ENCODE data around the gene LGALS9C.
"Not testable (repeated sequence)": the region's sequence is repeated elsewhere in the genome, so short reads cannot be mapped to it uniquely, and the experiment has no call there.

LGALS9C gene

GRCh38 chr17:18468472-18469171 lies 8.0 kb upstream of the LGALS9C start:
- not testable (repeated sequence) for H3K27me3 Mint-ChIP-seq (ENCODE audit: low read depth); H3K27ac Mint-ChIP-seq; H3K4me1 Mint-ChIP-seq (ENCODE audit: low read depth); H3K4me3 Mint-ChIP-seq; H3K9me3 Mint-ChIP-seq; DNase-seq (ENCODE audit: low spot score); H3K36me3 Mint-ChIP-seq (ENCODE audit: low read depth)

- not testable (repeated sequence) for H3K4me1 Mint-ChIP-seq (ENCODE audit: low read depth); H3K36me3 Mint-ChIP-seq (ENCODE audit: low read depth); H3K4me3 Mint-ChIP-seq; H3K9me3 Mint-ChIP-seq; H3K27me3 Mint-ChIP-seq (ENCODE audit: low read depth); DNase-seq (ENCODE audit: low spot score); H3K27ac Mint-ChIP-seq
Measured at GRCh38 chr17:18469837-18470236, 6.8 kb upstream of the LGALS9C start.

- DNase-seq (ENCODE audit: low spot score); H3K4me1 Mint-ChIP-seq (ENCODE audit: low read depth); H3K36me3 Mint-ChIP-seq (ENCODE audit: low read depth); H3K27ac Mint-ChIP-seq; H3K27me3 Mint-ChIP-seq (ENCODE audit: low read depth); H3K4me3 Mint-ChIP-seq; H3K9me3 Mint-ChIP-seq: not testable (repeated sequence)
Measured at GRCh38 chr17:18470345-18470930, 6.2 kb upstream of the LGALS9C start.

GRCh38 chr17:18473967-18474366 lies 2.6 kb upstream of the LGALS9C start:
- not testable (repeated sequence) for H3K27ac Mint-ChIP-seq; H3K9me3 Mint-ChIP-seq; DNase-seq (ENCODE audit: low spot score); H3K27me3 Mint-ChIP-seq (ENCODE audit: low read depth); H3K4me1 Mint-ChIP-seq (ENCODE audit: low read depth); H3K4me3 Mint-ChIP-seq; H3K36me3 Mint-ChIP-seq (ENCODE audit: low read depth)

- not testable (repeated sequence) for H3K27me3 Mint-ChIP-seq (ENCODE audit: low read depth); H3K4me3 Mint-ChIP-seq; H3K27ac Mint-ChIP-seq
Measured at GRCh38 chr17:18474754-18475153, 1.8 kb upstream of the LGALS9C start.

GRCh38 chr17:18477367-18477766 lies 778 bp downstream of the LGALS9C start:
- H3K27ac Mint-ChIP-seq; H3K9me3 Mint-ChIP-seq; H3K27me3 Mint-ChIP-seq (ENCODE audit: low read depth); H3K36me3 Mint-ChIP-seq (ENCODE audit: low read depth); H3K4me1 Mint-ChIP-seq (ENCODE audit: low read depth); H3K4me3 Mint-ChIP-seq; DNase-seq (ENCODE audit: low spot score): not testable (repeated sequence)

More at GRCh38 chr17:18474754-18475153, 1.8 kb upstream of the LGALS9C start:
- not testable (repeated sequence) for H3K4me1 Mint-ChIP-seq (ENCODE audit: low read depth); H3K9me3 Mint-ChIP-seq; H3K36me3 Mint-ChIP-seq (ENCODE audit: low read depth); DNase-seq (ENCODE audit: low spot score)

GRCh38 chr17:18478362-18478761 lies 1.8 kb downstream of the LGALS9C start:
- not testable (repeated sequence) for H3K4me3 Mint-ChIP-seq; H3K4me1 Mint-ChIP-seq (ENCODE audit: low read depth); H3K36me3 Mint-ChIP-seq (ENCODE audit: low read depth); DNase-seq (ENCODE audit: low spot score); H3K27me3 Mint-ChIP-seq (ENCODE audit: low read depth); H3K27ac Mint-ChIP-seq; H3K9me3 Mint-ChIP-seq

- not testable (repeated sequence) for H3K27ac Mint-ChIP-seq; H3K36me3 Mint-ChIP-seq (ENCODE audit: low read depth); H3K9me3 Mint-ChIP-seq; DNase-seq (ENCODE audit: low spot score); H3K27me3 Mint-ChIP-seq (ENCODE audit: low read depth); H3K4me1 Mint-ChIP-seq (ENCODE audit: low read depth); H3K4me3 Mint-ChIP-seq
Measured at GRCh38 chr17:18478977-18479595, 2.5 kb downstream of the LGALS9C start.

GRCh38 chr17:18481775-18482174 lies 5.2 kb downstream of the LGALS9C start:
- not testable (repeated sequence) for H3K4me3 Mint-ChIP-seq; H3K27ac Mint-ChIP-seq; H3K4me1 Mint-ChIP-seq (ENCODE audit: low read depth); DNase-seq (ENCODE audit: low spot score); H3K27me3 Mint-ChIP-seq (ENCODE audit: low read depth); H3K36me3 Mint-ChIP-seq (ENCODE audit: low read depth); H3K9me3 Mint-ChIP-seq

GRCh38 chr17:18485936-18486464 lies 9.4 kb downstream of the LGALS9C start:
- not testable (repeated sequence) for H3K27me3 Mint-ChIP-seq (ENCODE audit: low read depth); H3K9me3 Mint-ChIP-seq; H3K4me3 Mint-ChIP-seq; H3K36me3 Mint-ChIP-seq (ENCODE audit: low read depth); H3K27ac Mint-ChIP-seq; DNase-seq (ENCODE audit: low spot score); H3K4me1 Mint-ChIP-seq (ENCODE audit: low read depth)

- not testable (repeated sequence) for H3K27ac Mint-ChIP-seq; DNase-seq (ENCODE audit: low spot score); H3K9me3 Mint-ChIP-seq; H3K27me3 Mint-ChIP-seq (ENCODE audit: low read depth); H3K4me3 Mint-ChIP-seq; H3K36me3 Mint-ChIP-seq (ENCODE audit: low read depth); H3K4me1 Mint-ChIP-seq (ENCODE audit: low read depth)
Measured at GRCh38 chr17:18487633-18488032, 11.0 kb downstream of the LGALS9C start.

GRCh38 chr17:18488622-18489021 lies 12.0 kb downstream of the LGALS9C start:
- DNase-seq (ENCODE audit: low spot score); H3K4me1 Mint-ChIP-seq (ENCODE audit: low read depth); H3K4me3 Mint-ChIP-seq; H3K27ac Mint-ChIP-seq; H3K27me3 Mint-ChIP-seq (ENCODE audit: low read depth); H3K9me3 Mint-ChIP-seq; H3K36me3 Mint-ChIP-seq (ENCODE audit: low read depth): not testable (repeated sequence)

GRCh38 chr17:18490016-18490415 lies 13.4 kb downstream of the LGALS9C start:
- not testable (repeated sequence) for DNase-seq (ENCODE audit: low spot score); H3K4me1 Mint-ChIP-seq (ENCODE audit: low read depth); H3K27me3 Mint-ChIP-seq (ENCODE audit: low read depth); H3K4me3 Mint-ChIP-seq; H3K36me3 Mint-ChIP-seq (ENCODE audit: low read depth); H3K27ac Mint-ChIP-seq; H3K9me3 Mint-ChIP-seq

- peak; percentile 64 for DNase-seq (ENCODE audit: low spot score)
Measured at GRCh38 chr17:18492712-18493480, 16.3 kb downstream of the LGALS9C start.

More at GRCh38 chr17:18492712-18493480, 16.3 kb downstream of the LGALS9C start:
- H3K4me1 Mint-ChIP-seq (ENCODE audit: low read depth); H3K9me3 Mint-ChIP-seq; H3K36me3 Mint-ChIP-seq (ENCODE audit: low read depth); H3K27me3 Mint-ChIP-seq (ENCODE audit: low read depth): not testable (repeated sequence)
- peak overlapping the region; percentile 89 for H3K27ac Mint-ChIP-seq
- H3K4me3 Mint-ChIP-seq, result peak overlapping the region; percentile 70
